ENCODE data around the gene GLIS1.

- no peak for TF ChIP-seq CTCF (optimal IDR thresholded peaks at IDR 0.05 in 1 of 3, IDR thresholded peaks at IDR 0.05 in 1 of 3, conservative IDR thresholded peaks at IDR 0.05 in 1 of 3; ENCODE audit: extremely low read depth in 1 of 3, insufficient read depth in 2 of 3, low read length in 3 of 3)
- no peak for TF ChIP-seq EZH2 (IDR thresholded peaks at IDR 0.05; ENCODE audit: low read length)
Measured at GRCh38 chr1:53560581-53561502, 178.1 kb downstream of the GLIS1 start.

Measured in keratinocyte (primary cell).